ENCODE data around the gene DDIT4L. TPM values are rescaled to one million over a fixed set of nuclear protein-coding genes. Genes with fewer than 3 reads are reported as not detected.

Gene DDIT4L
- total RNA-seq, 1 experiment from 2014 or later: 2.1 TPM

DNA sequence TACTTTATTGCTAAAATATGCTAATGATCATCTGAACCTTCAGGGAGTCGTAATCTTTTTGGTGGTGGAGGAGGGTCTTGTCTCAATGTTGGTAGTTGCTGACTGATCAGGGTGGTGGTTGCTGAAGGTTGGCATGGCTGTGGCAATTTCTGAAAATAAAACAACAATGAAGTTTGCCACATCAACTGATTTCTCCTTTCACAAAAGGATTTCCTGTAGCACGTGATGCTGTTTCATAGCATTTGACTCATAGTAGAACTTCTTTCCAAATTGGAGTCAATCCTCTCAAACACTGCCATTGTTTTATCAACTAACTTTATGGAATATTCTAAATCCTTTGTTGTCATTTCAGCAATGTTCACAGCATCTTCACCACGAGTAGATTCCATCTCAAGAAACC, 19.3 kb downstream of the DDIT4L start:
- no peak overlapping the region for H3T11ph ChIP-seq (ENCODE audit: low read length)
- TF ChIP-seq, protein P1, sequence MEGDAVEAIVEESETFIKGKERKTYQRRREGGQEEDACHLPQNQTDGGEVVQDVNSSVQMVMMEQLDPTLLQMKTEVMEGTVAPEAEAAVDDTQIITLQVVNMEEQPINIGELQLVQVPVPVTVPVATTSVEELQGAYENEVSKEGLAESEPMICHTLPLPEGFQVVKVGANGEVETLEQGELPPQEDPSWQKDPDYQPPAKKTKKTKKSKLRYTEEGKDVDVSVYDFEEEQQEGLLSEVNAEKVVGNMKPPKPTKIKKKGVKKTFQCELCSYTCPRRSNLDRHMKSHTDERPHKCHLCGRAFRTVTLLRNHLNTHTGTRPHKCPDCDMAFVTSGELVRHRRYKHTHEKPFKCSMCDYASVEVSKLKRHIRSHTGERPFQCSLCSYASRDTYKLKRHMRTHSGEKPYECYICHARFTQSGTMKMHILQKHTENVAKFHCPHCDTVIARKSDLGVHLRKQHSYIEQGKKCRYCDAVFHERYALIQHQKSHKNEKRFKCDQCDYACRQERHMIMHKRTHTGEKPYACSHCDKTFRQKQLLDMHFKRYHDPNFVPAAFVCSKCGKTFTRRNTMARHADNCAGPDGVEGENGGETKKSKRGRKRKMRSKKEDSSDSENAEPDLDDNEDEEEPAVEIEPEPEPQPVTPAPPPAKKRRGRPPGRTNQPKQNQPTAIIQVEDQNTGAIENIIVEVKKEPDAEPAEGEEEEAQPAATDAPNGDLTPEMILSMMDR (conservative IDR thresholded peaks at IDR 0.05): no peak
- no peaks in the 10 kb centered on the region; the same call in 1 of the 2 replicates for H3K4me1 ChIP-seq (ENCODE audit: insufficient read depth, low read length)
- H4K5ac ChIP-seq (ENCODE audit: insufficient read length, low read depth, low read length): no peak overlapping the region
- Mint-ChIP-seq H3K4me1 (peaks cover 3% of the 10 kb centered on the region in 2 experiments; a peak in 2 of 4 replicates), H3K9me3 (no peaks in the 10 kb centered on the region), H3K27me3 (ENCODE audit: low read depth) (no peaks in the 10 kb centered on the region), H3K4me3 (no peak overlapping the region), H3K27ac (no peak overlapping the region), H3K36me3 (ENCODE audit: insufficient read depth in 1 of 3, low read depth in 3 of 3) (no peaks in the 10 kb centered on the region; a peak in 1 of 7 replicates)
- no peak overlapping the region for H2BK12ac ChIP-seq (ENCODE audit: insufficient read length, low read depth, low read length)
- H4K91ac ChIP-seq (ENCODE audit: insufficient read length, low read depth, low read length): no peak overlapping the region
- no peak overlapping the region for H3K56ac ChIP-seq (ENCODE audit: insufficient read length, low read depth, low read length)
- no peaks in the 10 kb centered on the region for H4K20me1 ChIP-seq (ENCODE audit: control insufficient read depth, insufficient read depth, insufficient read length)
- no peak overlapping the region for H3K9ac ChIP-seq (ENCODE audit: extremely low read depth, insufficient read length, low read length)
- no peaks in the 10 kb centered on the region for H3K23me2 ChIP-seq (ENCODE audit: insufficient read length, low read depth, low read length, poor library complexity, severe bottlenecking)
- H2BK20ac ChIP-seq (ENCODE audit: low read depth, low read length, poor library complexity, severe bottlenecking): no peak overlapping the region
- H4K8ac ChIP-seq (replicated peaks; ENCODE audit: insufficient read length, low read depth, low read length): no peak overlapping the region
- H2BK15ac ChIP-seq (ENCODE audit: low read depth, low read length): no peak overlapping the region
- WGBS (ENCODE audit: extremely low coverage, insufficient read length, low lambda C conversion rate): no CpG with 5 or more reads among the region's 3 CpGs
- H3K79me1 ChIP-seq (ENCODE audit: insufficient read depth, low read depth, low read length, poor library complexity, severe bottlenecking): no peaks in the 10 kb centered on the region
- H2AK5ac ChIP-seq (ENCODE audit: insufficient read length, low read length): no peak overlapping the region
- DNase-seq: no peak
- H3K4me2 ChIP-seq (ENCODE audit: insufficient read depth, insufficient read length, low read length): no peak overlapping the region
- H2BK5ac ChIP-seq (ENCODE audit: insufficient read length, low read length): no peak overlapping the region
- H3K4ac ChIP-seq (ENCODE audit: low read depth, low read length): no peak overlapping the region
- H3K9me3 ChIP-seq (ENCODE audit: control insufficient read depth, low read depth, low read length): no peaks in the 10 kb centered on the region
- no peak overlapping the region for H2BK120ac ChIP-seq (ENCODE audit: low read depth, low read length, poor library complexity, severe bottlenecking)
- H3K27ac ChIP-seq (ENCODE audit: insufficient read length, low read depth, low read length): no peak overlapping the region
- no peak overlapping the region for H3K23ac ChIP-seq (ENCODE audit: insufficient read length, low read depth, low read length)
- no peak overlapping the region for H3K18ac ChIP-seq (ENCODE audit: insufficient read length, low read depth, low read length)
- H3K79me2 ChIP-seq (ENCODE audit: insufficient read depth, low read length): no peaks in the 10 kb centered on the region
- H2AFZ ChIP-seq (ENCODE audit: low read length): no peak overlapping the region
- no peaks in the 10 kb centered on the region for H3K27me3 ChIP-seq (ENCODE audit: insufficient read depth, low read length)
- no peak overlapping the region for H3K14ac ChIP-seq (ENCODE audit: insufficient read depth, low read length)
